Measurements from ENCODE around the gene FILIP1L.

FILIP1L gene

GRCh38 chr3:100005665-100006393, 108.5 kb downstream of the FILIP1L start:
- no peak for DNase-seq

- no peak for DNase-seq
Observed at GRCh38 chr3:100004931-100005330, 109.4 kb downstream of the FILIP1L start.

- no peak for DNase-seq
Observed at GRCh38 chr3:100003609-100004503, 110.4 kb downstream of the FILIP1L start.

- no peak for DNase-seq
Observed at GRCh38 chr3:100002599-100003350, 111.5 kb downstream of the FILIP1L start.

- DNase-seq = no peak
Observed at GRCh38 chr3:100001526-100002270, 112.6 kb downstream of the FILIP1L start.

GRCh38 chr3:100001083-100001482, 113.2 kb downstream of the FILIP1L start:
- DNase-seq = no peak

- DNase-seq = no peak
Observed at GRCh38 chr3:99999536-99999935, 114.8 kb downstream of the FILIP1L start.

GRCh38 chr3:99997293-99997692, 117.0 kb downstream of the FILIP1L start:
- DNase-seq = no peak

- no peak for DNase-seq
Observed at GRCh38 chr3:99990179-99990578, 124.1 kb downstream of the FILIP1L start.

- DNase-seq = no peak
Observed at GRCh38 chr3:99984668-99985067, 129.6 kb downstream of the FILIP1L start.

GRCh38 chr3:99984139-99984538, 130.2 kb downstream of the FILIP1L start:
- DNase-seq = no peak

- no peak for DNase-seq
Observed at GRCh38 chr3:99982650-99983049, 131.7 kb downstream of the FILIP1L start.

GRCh38 chr3:99981138-99981537, 133.2 kb downstream of the FILIP1L start:
- no peak for DNase-seq

GRCh38 chr3:99980606-99981005, 133.7 kb downstream of the FILIP1L start:
- no peak for DNase-seq

GRCh38 chr3:99978221-99978620, 136.1 kb downstream of the FILIP1L start:
- no peak for DNase-seq

- DNase-seq = no peak
Observed at GRCh38 chr3:99976584-99976983, 137.7 kb downstream of the FILIP1L start.

GRCh38 chr3:99974989-99975388, 139.3 kb downstream of the FILIP1L start:
- no peak for DNase-seq

GRCh38 chr3:99972380-99973104, 141.8 kb downstream of the FILIP1L start:
- DNase-seq = peak; percentile 39

- DNase-seq = no peak
Observed at GRCh38 chr3:99971761-99972160, 142.5 kb downstream of the FILIP1L start.

- no peak for DNase-seq
Observed at GRCh38 chr3:99970198-99970597, 144.1 kb downstream of the FILIP1L start.

GRCh38 chr3:99969136-99969535, 145.2 kb downstream of the FILIP1L start:
- DNase-seq = no peak

GRCh38 chr3:99967796-99968195, 146.5 kb downstream of the FILIP1L start:
- no peak for DNase-seq
